ENCODE measurements around the gene SMIM38. TPM values are rescaled to one million over a fixed set of nuclear protein-coding genes. Genes with fewer than 3 reads are reported as not detected.
A peak's percentile ranks its signal among the peaks of the same experiment; 100 is the strongest.
"Not testable (repeated sequence)": the region's sequence is repeated elsewhere in the genome, so short reads cannot be mapped to it uniquely, and the experiment has no call there.

Gene SMIM38
- polyA plus RNA-seq, 3 donors: 0.53 to 2.0 (median 0.86) TPM

DNA sequence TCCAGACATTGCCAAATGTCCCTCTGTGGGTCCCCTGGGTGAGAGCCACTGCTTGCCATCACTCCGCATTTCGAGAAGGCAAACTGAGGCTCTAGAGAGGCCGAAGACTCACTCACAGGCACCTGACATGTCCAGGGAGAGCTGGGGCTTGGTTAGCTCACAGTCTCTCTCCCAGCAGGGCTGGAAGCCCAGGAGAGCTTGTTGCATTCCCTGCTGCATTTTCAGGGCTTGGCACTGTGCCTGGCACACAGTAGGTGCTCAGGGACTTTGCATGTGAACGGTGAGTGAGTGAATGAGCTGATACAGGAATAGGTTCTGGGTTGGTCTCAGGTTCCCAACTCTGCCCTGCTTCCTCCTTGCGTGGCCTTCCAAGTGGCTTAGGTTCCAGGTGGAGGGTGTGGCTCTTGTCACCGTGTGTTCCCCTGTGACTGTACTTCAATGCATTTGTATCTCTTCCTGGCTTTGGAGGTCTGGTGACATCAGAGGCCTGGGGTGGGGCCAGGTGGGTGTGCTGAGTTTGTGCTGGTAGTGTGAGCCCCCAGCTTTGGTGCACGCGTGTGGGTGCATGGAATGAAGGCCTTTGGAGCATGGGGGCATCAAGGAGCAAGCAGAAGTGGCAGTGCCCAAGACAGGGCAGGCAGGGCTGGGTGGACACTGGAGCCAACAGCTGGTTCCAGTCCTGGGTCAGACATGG is 18.4 kb upstream of the SMIM38 start:
- no peak for DNase-seq

GRCh38 chr11:69138265-69138664 is 17.5 kb upstream of the SMIM38 start:
- DNase-seq: no peak

DNA sequence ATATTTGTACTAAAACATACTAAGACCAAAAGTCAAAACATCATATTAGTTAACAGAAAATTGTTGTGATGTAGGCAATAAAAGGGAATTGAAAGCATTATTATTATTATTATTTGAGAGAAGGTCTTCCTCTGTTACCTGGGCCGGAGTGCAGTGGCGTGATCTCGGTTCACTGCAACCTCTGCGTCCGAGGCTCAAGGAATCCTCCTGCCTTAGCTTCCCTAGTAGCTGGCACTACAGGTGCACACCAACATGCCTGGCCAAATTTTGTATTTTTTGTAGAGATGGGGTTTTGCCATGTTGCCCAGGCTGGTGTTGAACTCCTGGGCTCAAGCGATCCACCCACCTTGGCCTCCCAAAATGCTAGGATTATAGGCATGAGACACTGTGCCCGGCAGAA is 15.6 kb upstream of the SMIM38 start:
- DNase-seq: not testable (repeated sequence)

DNA sequence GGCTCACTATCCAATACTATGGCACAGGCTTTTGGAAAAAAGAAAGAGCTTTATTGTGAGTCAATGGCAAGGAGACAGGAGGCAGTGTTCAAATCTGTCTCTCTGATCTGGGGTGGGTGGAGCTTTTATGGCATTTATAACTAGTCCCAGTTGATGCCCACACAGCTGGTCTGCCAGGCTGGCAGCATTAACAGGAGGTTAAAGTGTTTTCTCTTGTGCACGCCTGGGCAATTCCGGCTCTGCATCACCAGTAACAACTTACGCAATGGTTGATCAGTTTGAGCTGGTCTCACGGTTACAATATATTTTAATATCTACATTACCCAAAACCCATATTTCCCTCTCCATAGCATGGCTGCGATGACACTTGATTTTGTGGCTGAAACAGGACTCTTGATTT is 15.1 kb upstream of the SMIM38 start:
- no peak for DNase-seq

DNA sequence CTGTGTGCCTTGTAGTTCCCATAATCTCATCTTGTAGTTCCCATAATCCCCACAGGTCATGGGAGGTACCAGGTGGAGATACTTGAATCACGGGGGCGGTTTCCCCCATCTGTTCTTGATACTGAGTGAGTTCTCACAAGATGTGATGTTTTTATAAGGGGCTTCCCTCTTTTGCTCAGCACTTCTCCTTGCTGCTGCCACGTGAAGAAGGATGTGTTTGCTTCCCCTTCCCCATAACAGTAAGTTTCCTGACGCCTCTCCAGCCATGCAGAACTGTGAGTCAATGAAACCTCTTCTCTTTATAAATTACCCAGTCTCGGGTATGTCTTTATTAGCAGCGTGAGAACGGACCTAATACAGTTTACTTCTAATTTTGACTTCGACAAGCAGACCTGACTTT is 14.0 kb upstream of the SMIM38 start:
- no peak for DNase-seq

GRCh38 chr11:69142895-69143294 is 12.8 kb upstream of the SMIM38 start:
- no peak for DNase-seq

DNA sequence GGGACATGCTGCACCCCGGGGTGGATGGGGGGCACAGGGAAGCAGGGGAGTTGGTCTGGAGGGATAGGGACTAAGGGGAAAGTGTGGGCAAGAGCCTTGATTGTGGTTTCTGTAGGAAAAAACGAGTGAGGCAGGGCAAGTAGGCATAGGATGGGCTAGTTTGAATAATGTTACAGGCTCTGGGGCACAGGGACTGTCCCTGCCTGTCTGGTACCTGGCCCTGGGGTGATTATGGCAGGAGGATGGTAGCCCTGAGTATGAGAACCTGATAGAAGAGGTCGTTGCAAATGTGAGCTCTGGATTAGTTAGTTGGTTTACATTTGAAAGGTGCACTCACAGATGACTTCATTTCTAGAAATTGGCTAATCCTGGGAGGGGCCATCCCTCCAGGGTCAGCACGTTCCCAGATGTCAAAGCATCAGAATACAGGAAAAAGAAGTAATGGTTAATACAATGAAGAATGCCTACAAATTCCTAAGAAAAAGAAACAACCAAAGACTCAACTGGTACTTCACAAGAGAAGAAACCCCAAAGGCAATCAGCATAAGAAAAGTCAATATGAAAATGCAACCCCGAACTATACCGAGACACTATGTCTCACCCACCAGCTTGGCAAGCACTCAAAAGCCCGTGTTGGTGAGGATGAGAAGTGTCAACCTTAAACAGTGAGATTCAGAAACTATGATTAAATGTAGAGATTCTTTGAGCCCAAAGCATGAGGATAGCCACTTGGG is 11.3 kb upstream of the SMIM38 start:
- no peak for DNase-seq

DNA sequence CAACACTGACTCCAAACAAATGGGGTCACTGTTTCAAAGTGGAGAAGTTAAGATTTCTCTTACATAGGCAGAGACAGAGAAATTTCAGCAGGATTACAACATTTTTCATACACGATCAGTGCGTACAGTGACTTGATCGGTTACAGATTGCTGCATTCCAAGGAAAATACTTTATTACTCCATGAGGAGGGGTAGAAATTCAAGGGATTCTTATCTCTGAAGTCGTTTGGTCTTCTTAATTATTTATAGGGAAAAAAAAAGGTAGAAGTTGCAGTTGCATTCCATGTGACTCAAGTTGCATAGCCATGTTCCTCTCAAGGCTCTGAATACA is 10.7 kb upstream of the SMIM38 start:
- no peak for DNase-seq

DNA sequence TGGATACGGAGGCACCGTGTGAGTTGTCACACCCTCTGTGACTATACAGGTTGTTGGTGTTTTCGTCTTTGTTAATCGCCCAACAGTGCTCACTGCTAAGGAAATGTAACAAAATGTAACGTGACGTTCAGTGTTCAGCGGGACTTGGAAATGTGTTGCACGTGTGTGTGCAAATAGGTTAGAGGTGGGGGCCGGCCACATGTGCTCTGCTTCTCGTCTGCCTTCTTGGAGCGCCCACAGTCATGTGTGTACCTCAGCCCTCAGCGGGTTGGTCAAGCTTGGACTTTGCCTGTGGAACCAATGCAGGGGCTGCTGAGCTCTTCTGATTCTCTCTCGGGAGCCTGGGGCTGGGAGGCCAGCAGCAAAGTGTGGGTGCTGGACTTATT is 7.4 kb upstream of the SMIM38 start:
- no peak for DNase-seq

- no peak for DNase-seq
These were observed 6.9 kb upstream of the SMIM38 start for GRCh38 chr11:69148806-69149205.

- not testable (repeated sequence) for DNase-seq
These were observed 6.2 kb upstream of the SMIM38 start for GRCh38 chr11:69149338-69150045.

- no peak for DNase-seq
These were observed 5.6 kb upstream of the SMIM38 start for GRCh38 chr11:69150175-69150574.

DNA sequence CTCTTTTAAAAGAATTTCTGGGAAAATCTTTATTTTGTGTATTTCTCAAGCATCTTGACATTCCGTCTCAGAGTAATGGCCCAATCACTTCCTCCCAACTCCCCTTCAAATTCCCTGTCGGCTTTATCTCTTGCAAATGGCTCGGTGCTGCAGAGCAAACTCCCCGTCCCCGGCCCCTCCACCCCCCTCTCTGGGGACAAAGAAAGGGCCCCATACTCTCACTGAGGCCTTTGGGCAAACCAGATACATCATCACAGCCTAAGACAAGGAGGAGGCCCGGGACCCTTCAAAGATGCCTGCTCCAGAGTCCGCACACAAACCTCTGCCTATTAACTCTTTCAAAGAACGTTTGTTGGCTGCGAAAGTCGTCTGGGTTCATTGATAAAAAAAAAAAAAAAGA is 3.9 kb upstream of the SMIM38 start:
- no peak for DNase-seq

DNA sequence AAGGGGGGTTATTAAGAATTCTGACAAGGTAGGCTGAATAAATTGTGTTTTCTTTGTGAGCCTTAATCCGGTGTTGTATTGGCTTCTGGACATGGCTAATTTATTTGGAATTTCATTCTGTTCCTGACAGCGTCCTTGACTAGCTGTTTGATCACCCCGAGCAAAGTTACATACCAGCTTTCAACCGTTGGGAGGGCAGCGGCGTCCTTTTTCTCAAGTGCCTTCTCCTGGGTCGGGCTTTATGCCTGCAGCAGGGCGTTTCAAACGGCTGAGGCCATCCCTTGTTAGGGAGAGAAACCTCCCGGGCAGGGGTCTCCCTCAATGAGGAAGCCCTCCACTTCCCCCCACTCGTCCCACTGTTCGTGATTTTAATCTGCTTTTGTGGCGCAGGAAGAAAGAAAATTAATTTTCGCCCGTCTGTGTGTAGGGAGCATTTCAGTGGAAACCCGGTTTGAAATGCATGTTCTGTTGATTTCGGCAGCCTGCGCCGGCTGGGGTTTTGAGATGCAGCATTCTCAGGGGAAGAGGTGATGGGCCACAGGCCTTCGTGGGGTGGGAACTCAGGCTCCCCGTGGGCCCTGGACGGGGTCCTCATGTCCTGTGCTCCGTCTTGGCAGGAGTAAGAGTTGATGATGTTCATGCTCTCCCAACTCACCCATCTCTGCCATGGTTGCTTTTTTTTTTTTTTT is 2.9 kb upstream of the SMIM38 start:
- no peak for DNase-seq

DNA sequence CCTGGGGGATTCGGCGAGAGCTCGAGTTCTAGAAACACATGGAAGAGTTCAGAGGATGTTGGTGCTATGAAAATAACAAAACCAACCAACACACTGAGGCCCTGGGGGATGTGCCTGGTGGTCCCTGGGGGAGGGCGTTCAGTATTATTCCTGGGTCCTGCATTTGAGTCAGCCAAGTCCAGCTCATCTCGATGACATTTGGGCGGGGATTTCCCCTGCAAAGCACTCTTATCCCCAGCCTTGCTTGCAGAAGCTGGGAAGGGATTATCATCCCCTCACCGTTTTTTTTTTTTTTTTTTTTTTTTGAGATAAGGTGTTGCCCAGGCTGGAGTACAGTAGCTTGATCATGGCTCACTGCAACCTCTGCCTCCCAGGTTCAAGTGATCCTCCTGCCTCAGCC is 2.1 kb upstream of the SMIM38 start:
- no peak for DNase-seq

GRCh38 chr11:69154211-69154913 is 1.4 kb upstream of the SMIM38 start:
- DNase-seq: no peak

- DNase-seq: no peak
These were observed 815 bp upstream of the SMIM38 start for GRCh38 chr11:69154938-69155301.

DNA sequence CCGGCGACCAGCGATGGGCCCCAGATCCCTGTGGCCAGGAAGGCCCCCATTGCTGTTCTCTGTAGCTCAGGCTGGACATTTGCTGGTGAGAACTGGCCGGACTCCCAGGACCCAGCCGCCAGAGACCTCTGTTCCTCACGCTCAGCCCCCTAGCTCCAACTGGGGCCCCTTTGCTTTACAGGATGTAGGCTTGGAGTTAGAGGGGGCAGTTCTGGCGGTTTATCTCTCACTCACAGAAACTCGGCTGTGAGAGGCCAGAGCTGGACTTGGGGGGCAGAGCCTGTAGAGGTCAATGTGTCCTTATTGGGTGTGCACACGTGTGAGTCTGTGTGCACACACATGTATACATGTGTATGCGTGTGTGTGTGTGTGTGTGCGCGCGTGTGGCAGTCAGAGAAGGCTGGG is 502 bp downstream of the SMIM38 start:
- DNase-seq: no peak

DNA sequence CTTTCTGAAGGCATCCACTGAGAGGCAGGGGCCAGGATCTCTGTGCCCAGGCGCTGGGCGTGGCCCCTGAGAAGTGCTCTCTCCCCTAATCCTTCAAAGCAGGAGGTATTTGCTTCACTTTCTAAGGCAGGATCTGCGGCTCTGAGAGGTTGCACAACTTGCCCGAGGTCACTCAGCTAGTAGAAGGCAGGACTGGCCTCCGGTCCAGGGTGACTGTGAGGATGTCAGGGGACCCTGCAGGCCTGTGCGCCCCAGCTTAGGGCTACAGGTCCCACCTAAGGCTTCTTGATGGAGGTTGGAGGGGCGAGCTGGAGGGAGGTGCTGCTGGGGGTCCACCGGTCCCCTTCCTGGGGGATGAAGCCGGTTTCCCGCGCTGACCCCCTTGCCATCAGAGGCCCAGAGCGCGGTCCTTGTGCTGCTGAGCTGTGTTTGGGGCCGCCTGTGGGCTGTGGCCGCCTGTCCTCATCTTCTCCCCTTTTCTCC is 979 bp downstream of the SMIM38 start:
- DNase-seq: no peak

DNA sequence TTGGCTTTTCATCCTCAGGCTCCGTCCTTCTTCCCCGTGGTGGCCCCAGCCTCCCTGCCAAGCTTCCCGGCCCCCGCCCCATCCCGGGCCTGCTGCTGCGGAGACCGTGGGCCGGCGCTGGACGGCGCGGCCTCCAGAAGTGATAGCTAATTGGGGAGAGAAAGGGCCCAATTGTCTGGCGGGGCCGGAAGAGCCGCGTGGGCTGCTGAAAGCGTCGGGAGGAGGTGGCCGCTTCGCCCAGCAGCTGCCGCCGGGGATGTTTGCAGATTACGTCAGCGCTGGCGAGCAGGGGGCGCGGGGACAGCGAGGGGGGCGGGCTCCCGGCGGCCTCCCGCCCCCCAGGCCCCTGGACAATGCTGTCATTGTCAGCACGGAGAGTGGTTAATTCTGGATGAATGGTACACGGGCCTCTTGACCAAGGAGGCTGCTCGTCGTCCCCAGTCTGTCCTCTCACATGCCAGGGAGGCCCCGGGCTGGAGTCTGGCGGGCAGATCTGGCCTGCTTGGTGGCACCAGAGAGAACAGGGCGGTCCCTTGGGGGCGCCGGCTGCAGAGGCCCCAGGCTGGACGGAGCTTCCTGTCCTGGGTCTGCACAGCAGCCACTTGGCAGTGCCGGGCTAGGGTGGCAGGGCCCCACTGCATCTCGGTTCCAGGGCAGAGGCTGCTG is 1.6 kb downstream of the SMIM38 start:
- peak; percentile 76 for DNase-seq

GRCh38 chr11:69157822-69158231 is 2.1 kb downstream of the SMIM38 start:
- no peak for DNase-seq

All from renal pelvis (tissue), 4 donors.